DMS79 (cell line): ENCODE data around the gene SPOP.
A peak's percentile ranks its signal among the peaks of the same experiment; 100 is the strongest.
"Not testable (repeated sequence)": the region's sequence is repeated elsewhere in the genome, so short reads cannot be mapped to it uniquely, and the experiment has no call there.

Experiments used
- DNase-seq: peaks from one replicate; lab custom pipeline; 2025; lab: John Stamatoyannopoulos, UW

Gene SPOP

DNA sequence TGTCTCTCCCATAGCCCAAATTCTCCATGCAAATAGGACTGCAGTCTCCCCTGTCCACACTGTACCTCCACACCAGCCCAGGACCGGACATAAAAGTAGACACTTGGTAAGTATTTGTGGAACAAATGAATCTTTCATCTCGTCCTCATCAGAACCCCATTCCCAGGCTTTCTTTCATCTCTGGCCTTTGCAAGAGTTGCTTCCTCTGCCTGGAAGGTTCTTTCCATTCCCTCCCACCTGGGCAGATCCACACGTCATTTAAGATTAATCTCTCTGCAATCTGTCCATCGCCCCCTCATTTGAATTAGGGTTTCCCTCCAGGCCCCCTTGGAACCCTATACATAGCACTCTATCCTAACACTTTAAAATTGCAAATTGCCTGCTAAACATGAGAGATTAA is 106.1 kb downstream of the SPOP start:
- DNase-seq, result no peak

DNA sequence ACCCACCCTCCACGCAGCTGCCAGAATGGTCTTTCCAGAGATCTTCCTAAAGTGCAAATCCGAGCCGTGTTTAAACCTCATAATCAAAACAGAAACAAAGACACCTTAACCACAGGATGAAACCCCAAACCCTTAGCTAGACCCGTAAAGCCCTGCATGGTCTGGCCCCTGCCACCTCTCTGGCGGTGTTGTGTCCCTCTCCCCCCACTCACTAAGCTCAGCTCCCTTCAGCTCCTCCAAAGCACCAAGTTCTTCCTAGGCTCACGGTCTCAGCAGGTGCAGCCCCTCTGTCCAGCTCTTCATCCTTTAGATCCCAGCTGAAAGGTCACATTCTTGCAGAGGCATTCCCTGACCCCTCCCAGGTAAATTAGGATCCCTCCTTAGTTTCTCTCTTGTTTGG is 106.6 kb downstream of the SPOP start:
- DNase-seq, result no peak

DNA sequence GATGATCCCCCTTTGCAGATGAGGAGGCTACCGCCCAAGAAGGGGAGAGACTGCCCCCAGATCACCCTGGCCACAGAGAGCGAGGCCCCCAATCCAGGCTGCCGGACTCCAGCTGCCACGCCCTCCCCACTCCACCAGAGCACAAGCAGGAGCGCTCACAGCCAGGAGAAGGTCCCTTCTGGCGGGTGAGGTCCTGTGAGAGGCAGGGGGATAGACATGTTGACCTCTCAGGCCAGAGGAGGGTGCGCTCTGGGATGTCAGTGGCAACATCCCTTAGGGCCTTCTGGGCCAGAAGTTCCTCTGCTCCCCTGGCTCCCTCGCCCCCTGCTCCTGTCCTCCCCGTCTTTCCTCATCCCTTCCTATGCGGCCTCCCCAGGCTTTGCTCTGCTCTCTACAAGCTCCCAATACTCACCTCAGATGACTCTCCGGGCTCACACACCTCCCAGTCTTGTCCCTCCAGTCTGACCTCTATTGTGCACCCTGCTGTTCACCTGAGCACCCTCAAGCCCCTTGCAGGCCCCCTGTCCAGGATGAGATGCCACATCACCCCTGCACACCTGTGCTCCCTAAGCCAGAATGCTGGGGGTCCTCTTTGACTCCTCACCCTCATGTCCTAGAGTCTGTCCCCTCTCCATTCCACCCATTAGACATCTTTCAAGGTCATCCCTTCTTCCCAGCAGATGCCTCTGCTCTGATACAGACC is 107.2 kb downstream of the SPOP start:
- no peak for DNase-seq

DNA sequence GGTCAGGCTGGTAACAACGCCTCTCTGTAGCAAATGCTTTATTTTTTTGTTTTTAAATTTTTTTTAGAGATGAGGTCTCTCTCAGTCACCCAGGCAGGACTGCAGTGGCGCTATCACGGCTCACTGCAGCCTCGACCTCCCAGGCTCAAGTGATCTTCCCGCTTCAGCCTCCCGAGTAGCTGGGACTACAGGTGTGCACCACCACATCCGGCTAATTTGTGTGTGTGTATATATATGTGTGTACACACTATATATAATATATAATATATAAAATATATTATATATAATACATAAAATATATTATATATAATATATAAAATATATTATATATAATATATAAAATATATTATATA is 109.2 kb downstream of the SPOP start:
- DNase-seq, result not testable (repeated sequence)

DNA sequence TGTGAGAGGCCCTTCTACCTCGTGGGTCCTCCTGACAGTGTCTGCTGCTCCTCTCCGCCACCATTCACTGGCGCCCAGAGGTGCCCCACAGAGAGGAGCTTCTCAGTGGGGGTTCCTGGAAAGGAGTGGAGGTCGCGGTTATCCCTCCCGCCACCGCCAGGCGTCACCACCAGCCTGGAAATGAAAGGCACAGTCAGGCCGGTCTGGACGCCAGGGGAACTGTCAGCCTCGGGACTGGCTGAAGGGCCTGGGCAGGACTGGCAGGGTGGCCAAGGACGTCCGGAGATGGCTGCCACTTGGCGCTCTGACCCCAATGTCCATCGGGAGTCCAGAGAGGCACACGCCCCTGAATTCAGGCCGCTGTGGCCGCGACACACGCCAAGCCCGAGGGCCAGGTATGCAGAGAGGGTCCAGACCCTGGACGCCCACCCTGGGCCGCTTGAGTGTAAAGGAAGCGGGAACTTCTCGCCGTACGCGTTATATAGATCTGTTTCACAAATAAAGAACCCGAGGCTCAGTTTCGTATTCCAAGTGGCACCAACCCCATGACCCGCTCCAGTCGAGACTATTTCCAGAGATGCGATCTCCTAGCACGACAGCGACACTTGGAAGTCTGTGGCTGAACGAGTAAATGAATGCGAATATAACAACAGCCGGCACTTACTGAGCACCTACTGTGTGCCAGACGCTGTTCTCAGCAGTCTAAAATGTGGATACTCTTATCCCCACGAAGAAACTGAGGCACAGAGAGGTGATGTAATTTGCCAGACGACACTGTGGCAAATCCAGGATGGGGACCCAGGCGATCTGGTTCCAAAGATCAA is 109.8 kb downstream of the SPOP start:
- peak; percentile 10 for DNase-seq

DNA sequence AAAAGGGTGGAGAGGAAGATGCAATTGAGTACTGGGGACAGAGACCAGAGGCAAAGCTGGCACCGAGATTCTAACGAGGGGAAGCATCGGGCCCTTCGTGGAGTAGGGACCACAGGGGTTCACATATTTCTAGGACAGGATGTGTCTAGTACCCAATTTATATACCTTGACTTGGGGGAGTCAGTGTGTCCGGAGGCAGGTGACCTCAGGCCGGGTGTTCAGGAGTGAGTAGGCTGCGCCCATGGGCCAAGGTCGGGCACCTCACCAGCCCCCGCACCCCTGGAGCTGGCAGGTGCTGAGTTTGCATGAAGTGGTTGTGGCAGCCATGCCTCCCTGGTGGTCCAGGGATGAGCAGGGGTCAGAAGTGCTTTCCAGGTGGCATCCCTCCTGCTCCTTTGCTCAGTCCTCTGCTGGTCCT is 110.8 kb downstream of the SPOP start:
- no peak for DNase-seq

DNA sequence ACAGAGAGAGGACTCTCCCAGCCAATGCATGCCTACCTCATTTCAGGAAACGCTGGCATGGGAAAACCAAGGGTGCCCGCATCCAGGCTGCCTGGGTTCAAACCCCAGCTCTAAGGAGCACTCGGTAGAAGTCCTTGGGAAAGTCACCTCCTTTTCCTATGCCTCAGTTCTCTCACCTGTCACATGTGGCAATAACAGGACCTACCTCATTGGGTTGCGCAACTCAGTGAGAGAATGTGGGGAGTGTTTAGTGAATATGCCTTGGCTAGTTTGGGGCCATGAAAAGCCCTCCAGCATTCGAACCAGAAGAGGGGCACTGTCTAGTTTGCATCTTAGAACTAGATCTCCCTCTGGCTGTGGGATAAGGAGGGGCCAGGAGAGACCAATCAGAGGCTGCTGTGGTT is 111.2 kb downstream of the SPOP start:
- DNase-seq, result no peak

DNA sequence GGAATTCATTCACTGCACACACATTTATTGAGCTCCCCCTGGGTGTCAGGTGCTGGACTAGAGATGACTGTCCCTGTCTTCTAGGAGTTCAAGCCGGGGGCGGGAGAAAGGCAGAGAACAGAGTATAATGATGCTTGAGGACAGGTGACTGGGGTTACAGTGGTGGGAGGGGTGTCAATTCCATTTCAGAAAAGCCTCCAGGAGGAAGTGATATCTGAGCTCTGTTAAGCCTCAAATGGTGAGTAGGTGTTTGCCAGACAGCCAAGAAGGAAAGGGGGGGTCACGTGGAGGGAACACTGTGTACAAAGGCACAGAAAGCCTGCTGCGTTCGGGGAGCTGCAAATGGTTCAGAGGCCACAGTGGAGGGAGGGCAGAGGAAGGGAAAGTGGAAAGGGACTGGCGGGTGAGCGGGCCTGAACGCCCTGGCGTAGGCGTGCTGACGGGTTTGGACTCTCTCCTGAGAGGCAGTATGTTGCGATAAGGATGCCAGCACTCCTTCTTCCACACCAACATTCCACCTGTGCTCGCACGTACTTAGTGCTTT is 111.9 kb downstream of the SPOP start:
- peak; percentile 63 for DNase-seq

DNA sequence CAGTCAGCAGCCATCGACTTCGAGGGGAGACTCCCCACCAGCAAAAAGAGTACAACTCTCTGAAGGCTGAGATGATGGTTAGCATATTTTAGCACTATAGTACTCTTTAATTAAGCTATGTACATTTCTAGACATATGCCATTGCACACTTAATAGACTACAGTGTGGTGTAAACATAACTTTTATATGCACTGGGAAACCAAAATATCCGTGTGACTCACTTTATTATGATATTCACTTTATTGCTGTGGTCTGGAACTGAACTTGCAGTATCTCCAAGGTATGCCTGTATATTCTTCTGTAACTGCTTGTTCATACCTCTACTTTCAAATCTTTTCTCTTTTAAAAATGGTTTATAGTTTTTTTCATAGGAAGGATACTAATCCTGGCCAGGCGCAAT is 113.3 kb downstream of the SPOP start:
- DNase-seq, result no peak

DNA sequence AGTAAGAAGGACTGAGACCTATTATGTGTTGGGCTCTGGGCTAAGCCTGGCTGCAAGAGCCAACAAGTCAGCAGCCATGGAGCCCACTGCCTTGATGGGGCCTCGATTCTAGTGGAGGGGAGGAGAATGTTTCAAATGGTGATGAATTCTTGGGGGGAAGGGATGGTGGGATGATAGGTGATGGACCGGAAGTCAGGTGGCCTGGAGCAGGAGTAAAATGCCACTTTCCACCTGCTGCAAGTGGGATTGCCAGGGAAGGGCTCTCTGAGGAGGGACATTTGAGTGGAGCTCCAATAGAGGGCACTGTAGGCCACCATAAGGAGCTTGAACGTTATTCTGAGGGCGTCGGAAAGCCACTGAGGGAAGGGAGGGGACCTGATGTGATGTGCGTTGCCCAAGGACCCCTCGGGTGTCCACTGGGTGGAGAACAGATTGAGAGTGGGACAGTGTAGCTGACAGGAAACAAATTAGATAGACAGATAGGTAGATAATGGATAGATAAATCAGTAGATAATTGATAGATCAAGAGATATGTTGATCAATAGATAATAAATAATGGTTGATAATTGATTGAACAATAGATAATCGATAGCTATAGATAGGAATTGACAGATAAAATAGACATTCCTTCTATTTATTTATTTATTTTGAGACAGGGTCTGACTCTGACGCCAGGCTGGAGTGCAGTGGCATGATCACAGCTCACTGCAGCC is 120.4 kb downstream of the SPOP start:
- peak; percentile 26 for DNase-seq

DNA sequence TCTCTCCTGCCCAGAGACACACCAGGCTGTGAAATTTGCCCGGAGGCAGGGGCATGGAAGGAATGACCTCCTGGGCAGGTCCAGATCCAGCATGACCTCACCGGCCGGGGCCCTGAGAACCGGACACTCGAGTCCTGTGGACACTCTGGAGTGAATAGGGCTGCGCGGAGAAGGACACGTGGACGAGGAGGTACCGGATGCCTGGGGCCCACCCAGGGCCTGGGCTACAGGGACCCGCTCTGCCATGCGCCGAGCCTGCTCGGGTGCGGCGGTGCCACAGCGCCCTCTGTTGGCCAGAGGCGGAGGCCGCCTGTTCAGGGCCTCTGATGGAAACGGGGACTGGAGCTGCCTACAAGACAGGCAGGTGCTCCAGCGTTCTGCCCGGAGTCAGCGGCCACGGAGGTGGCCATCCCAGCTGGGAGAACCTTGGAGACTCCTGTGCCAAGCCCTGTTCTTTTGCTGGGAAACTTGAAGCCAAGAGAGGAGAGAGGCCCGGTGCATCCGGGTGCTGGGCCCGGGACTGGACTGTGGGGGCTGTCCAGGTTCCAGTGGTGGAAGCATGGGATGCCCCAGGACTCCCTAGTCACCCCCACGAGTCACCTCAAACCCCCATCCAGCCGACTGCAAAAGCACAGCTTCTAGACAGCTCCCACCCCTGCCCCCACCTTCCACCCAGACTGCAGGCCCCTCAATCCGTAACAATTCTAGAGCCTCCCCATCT is 121.5 kb downstream of the SPOP start:
- no peak for DNase-seq

DNA sequence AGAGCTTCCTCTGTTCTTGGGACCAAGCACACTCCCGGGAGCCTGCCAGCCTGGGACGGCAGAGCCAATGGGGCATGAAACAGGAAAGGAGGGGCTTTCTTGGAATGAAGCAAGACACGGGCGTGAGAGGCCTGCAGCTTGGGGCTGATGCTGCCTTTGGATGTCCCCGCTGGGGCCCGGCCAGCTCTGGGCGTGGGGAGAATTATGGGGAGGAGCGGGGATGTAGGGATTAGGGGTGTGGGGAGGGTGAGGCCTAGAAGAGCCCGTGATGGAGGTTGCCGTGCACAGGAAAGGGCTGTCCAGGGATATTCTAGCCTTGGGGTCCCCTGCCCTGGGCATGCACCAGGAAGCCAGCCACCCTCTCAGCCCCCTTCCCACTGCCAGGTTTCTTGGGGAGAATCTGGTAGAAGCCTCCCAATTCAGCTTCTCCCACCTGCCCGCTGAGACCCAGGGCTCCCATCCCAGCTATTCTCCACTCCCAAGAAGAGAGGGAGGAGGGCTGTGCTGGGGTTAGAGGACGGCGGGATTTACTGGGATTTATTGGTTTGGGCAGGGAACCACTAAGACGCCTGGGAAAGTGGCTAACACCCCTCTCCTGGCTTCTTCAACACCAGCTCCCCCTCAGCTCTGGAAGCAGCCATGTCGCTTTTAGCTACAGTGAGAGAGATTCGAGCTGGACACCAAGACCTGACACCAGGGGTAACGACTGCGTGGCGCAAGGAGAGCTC is 122.2 kb downstream of the SPOP start:
- DNase-seq, result no peak

DNA sequence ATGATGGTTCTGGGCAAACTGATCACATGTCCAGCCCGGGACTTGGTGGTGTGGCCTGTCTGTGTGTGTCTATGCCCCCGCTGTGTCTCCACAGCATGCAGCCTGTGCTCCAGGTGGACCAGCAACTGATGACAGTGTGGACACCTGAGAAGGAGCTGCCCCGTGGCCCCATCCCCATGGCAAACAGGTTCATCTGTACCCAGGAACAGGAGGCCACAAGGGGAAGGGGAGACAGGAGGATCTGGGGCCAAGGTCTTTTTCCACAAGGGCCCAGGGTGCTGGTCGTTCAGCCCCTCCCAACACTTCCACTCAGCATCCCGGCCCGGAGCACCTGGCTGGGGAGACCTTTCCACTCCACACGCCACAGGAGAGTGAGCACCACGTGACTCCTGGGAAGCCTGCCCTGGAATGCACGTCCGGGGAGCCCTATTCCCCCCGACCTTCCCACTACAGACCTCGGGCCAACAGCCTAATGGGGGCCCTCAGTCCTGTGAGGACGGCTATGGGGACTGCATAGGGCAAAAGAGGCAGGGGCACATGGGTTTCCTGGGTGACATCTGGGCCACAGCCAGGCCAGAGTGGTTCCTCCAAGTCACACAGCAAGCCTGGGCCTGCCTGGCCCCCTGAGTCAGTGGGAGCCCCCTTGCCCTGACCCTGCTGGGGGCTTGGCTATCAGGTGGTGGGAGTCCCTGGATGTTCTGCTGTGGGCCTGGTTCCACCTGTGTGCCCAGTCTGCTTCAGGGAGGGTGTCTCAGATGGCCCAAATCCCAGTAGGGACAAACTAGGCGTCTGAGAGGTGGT is 123.0 kb downstream of the SPOP start:
- DNase-seq, result no peak

DNA sequence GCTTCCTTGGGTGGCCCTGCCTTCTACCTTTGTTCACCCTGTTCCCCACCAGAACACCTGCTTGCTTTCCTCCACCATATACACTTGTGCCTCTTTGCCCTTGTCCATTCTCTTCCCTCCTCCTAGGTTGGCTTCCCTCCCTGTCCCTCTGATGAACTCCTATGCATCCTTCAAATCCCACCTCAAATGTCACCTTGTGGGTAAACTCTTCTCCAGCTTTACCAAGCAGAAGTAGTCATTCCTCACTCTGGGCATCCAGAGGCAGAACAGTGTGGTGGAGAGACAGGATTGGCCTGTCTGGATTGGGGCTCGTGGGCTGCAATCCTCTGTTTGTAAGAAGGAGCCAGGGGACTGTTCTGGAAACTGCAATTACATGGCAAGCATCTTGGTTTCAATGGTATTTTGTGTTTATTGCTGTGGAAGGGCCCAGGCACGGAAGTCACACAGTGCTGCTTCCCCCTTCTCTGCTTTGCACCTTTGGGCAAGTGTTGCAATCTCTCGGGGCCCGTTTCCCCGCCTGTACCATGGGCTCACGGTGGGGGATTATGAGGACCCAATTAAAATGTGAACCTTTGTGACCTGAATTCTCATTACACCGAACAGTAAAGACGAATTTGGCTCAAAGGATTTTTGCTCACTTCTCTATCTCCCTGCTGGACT is 124.1 kb downstream of the SPOP start:
- DNase-seq, result no peak

DNA sequence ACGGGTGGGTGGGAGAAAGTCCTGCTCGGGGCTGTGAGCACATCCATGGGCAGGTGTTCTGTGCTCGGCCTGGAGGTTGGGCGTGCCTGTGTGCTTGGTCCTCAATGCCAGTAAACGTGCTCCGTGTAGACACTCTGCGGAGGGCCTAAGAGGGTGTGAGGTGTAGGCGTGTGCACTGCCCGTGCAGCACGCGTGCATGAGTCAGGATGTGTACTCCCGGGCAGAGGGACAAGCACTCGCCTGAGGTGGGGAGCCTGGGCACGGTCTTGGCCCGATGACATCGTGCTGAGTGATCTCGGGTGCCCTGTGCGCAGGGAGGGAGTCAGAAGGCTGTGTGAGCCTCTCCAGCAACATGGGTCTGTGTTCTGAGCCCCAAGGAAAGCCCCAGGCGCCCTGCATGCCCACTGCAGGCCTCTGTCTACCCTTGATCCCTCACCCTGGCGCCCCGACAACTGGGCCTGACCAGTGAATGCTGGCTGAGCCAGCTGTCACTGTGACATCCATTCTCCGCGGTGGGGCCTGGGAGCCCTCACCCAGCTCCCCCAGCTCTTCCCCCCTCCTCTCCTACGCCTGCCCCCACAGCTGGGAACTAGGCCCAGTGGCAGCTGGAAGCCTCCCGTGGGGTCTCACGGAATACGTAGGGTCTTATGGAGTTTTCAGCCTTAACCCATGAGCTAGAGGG is 125.7 kb downstream of the SPOP start:
- no peak for DNase-seq

DNA sequence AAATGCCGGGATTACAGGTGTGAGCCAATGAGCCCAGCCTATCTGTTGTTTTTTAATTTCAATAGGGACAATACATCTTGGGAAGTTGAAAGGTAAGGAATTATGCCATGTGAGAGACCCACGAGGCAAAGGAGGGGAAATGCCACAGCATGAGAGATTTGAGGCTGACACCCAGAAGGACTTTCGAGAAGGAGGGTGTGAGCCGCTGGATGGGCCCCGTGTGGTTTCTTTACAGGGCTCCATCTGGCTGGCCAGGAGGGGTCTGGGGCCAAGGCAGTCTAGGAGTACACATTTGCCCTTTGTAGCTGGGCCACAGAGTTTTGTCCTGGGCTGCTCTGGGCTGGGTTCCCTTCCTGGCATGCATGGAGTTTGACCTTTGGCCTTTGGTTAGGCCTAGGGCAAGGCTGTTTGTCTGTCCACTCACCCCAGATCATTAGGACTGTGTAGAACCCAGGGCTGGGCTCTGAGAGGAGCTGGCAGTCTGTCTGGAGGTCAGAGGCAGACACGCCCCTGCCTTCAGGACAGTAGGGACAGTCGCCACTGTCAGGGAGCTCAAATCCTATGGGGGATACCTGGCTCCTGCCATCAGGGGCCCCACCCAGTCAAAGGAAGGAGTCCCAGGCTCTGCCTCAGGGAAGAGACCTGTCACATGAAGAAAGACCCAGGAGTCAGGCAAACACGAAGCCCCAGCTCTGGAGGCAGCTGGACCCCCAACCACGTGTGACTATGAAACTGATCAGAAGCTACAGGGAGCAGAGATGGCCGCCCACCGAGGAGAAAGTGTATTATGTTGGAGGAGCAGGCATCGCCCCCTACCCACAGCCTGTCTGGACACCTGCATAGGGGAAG is 126.5 kb downstream of the SPOP start:
- DNase-seq, result no peak

DNA sequence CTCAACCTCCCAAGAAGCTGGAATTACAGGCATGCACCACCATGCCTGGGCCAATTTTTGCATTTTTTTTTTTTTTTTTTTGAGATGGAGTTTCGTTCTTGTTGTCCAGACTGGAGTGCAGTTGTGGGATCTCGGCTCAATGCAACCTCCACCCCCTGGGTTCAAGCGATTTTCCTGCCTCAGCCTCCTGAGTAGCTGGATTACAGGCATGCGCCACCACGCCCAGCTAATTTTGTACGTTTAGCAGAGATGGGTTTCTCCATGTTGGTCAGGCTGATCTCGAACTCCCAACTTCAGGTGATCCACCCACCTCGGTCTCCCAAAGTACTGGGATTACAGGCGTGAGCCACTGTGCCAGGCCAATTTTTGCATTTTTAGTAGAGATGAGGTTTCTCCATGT is 127.1 kb downstream of the SPOP start:
- not testable (repeated sequence) for DNase-seq
